GM12872 (cell line): ENCODE data around the gene DLL4.

ENCODE experiments used
- CTCF ChIP-seq: IDR thresholded peaks from 3 replicates; pipeline ENCODE4 v1.5.1; 2011; ENCODE audit warnings: low read depth, mild to moderate bottlenecking, low read length, moderate library complexity; ENCODE audit not compliant: insufficient read depth

Gene DLL4

GRCh38 chr15:40936234-40936708 is 7.1 kb downstream of the DLL4 start:
- no peak for TF ChIP-seq CTCF

GRCh38 chr15:40936709-40937666 is 7.8 kb downstream of the DLL4 start:
- peak; percentile 49; the same call in 2 of the 3 replicates for TF ChIP-seq CTCF

- peak; percentile 56 for TF ChIP-seq CTCF
Measured at GRCh38 chr15:40937762-40938535, 8.8 kb downstream of the DLL4 start.

- no peak for TF ChIP-seq CTCF
Measured at GRCh38 chr15:40938536-40938870, 9.4 kb downstream of the DLL4 start.

GRCh38 chr15:40940296-40940801 is 11.2 kb downstream of the DLL4 start:
- no peak for TF ChIP-seq CTCF

- TF ChIP-seq CTCF: no peak
Measured at GRCh38 chr15:40941068-40941527, 12.0 kb downstream of the DLL4 start.

- peak; percentile 49; the same call in 1 of the 3 replicates for TF ChIP-seq CTCF
Measured at GRCh38 chr15:40941528-40942336, 12.6 kb downstream of the DLL4 start.
